ENCODE measurements around the gene SCPEP1. TPM values are rescaled to one million over a fixed set of nuclear protein-coding genes. Genes with fewer than 3 reads are reported as not detected.
A peak's percentile ranks its signal among the peaks of the same experiment; 100 is the strongest.

Gene SCPEP1
- total RNA-seq, 6 experiments from 2014 or later: 9.2 to 35.4 (median 24.8) TPM

- peaks cover 0 to 9% (median 4%) of the 10 kb centered on the region in 4 donors for H3K4me1 ChIP-seq
- DNase-seq: no peak
- H3K27me3 ChIP-seq: no peaks in the 10 kb centered on the region
- 100% methylated on average over 2 of the region's 2 CpGs for WGBS (ENCODE audit: insufficient coverage, low coverage, low lambda C conversion rate, missing lambda C conversion rate)
- no peaks in the 10 kb centered on the region for H3K36me3 ChIP-seq
- TF ChIP-seq POLR2A (IDR thresholded peaks at IDR 0.05): no peak
- no peak for TF ChIP-seq CTCF (IDR thresholded peaks at IDR 0.05)
- H3K27ac ChIP-seq: no peak overlapping the region
- no peak for ATAC-seq
- no peaks in the 10 kb centered on the region for H3K9me3 ChIP-seq
- intact Hi-C loops (cut with DNase I): no loop called here
- H3K4me3 ChIP-seq: no peak overlapping the region
Measured at GRCh38 chr17:56974055-56974454, 3.9 kb upstream of the SCPEP1 start.

DNA sequence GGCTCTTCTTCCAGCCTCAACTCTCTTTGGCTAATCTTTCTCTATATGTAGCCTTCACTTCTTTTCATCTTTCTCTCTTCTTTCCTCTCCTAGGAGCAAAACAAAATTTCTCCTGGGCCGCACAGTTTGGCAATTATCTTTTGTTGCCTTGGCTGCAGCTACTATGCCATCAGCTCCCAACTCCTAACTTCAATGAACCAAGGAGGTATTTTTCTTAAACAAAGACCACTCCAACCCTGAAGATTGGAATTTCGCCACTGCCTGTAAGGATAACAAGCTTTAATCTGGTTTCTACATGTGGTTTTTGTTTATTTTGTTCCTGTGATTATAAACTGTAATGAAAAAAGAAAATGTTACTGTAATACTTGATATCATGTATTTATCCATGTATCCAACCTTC, 2.3 kb upstream of the SCPEP1 start:
- Histone ChIP-seq H3K4me3 (no peak overlapping the region), H3K27me3 (no peaks in the 10 kb centered on the region), H3K9me3 (no peaks in the 10 kb centered on the region), H3K27ac (no peak overlapping the region), H3K36me3 (no peaks in the 10 kb centered on the region), H3K4me1 (peaks cover 0 to 9% (median 4%) of the 10 kb centered on the region in 4 donors)
- intact Hi-C loops (cut with DNase I): no loop called here
- WGBS (ENCODE audit: insufficient coverage, low coverage, low lambda C conversion rate, missing lambda C conversion rate): 84% methylated on average over 2 of the region's 2 CpGs
- no peak for TF ChIP-seq POLR2A (IDR thresholded peaks at IDR 0.05)
- no peak for TF ChIP-seq CTCF (IDR thresholded peaks at IDR 0.05)
- DNase-seq (no peak), ATAC-seq (no peak)

DNA sequence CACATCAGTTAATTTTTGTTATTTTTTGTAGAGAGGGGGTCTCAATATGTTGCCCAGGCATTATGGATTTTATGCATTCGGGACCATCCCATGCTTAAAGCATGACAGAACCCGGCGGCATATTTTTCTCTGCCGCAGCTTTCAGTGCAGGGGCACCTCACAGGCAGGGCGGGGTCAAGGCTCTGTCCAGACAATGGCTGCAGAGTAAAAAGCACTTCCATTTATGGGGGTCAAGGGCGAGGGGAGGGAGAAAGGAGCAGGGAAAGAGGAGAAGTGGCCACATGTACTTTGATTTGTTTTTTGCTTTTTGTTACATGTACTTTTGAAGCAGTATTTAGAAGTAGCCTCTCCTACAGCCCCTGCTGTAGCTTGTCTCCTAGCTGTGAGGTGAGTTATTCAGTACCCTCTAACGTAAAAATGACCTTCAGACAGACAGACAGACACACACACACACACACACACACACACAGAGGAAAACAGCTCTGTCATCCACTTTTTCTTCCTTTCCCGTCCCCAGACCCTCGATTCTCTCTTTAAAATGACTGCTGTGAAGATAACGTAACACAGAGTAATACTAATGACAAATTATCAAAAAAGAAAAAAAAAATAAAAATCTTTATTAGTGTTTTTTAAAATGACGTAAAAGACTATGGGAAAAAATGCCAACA, 856 bp upstream of the SCPEP1 start:
- H3K36me3 ChIP-seq: no peaks in the 10 kb centered on the region
- H3K27me3 ChIP-seq: no peaks in the 10 kb centered on the region
- H3K4me1 ChIP-seq: peaks cover 0 to 9% (median 4%) of the 10 kb centered on the region in 4 donors
- ATAC-seq (no peak), DNase-seq (no peak)
- TF ChIP-seq CTCF (IDR thresholded peaks at IDR 0.05) (no peak), POLR2A (IDR thresholded peaks at IDR 0.05) (no peak)
- no peak overlapping the region for H3K27ac ChIP-seq
- no peaks in the 10 kb centered on the region for H3K9me3 ChIP-seq
- H3K4me3 ChIP-seq: peak overlapping the region; percentile 41 to 63 (median 51)
- WGBS (ENCODE audit: insufficient coverage, low coverage, low lambda C conversion rate, missing lambda C conversion rate): 46% methylated on average over 11 of the region's 11 CpGs
- intact Hi-C loops (cut with DNase I): no loop called here

GRCh38 chr17:56978441-56979090, 635 bp downstream of the SCPEP1 start:
- WGBS (ENCODE audit: insufficient coverage, low coverage, low lambda C conversion rate, missing lambda C conversion rate): 21% methylated on average over 11 of the region's 11 CpGs
- Histone ChIP-seq H3K4me3 (peak overlapping the region; percentile 41 to 63 (median 51)), H3K4me1 (peaks cover 0 to 9% (median 4%) of the 10 kb centered on the region in 4 donors), H3K9me3 (no peaks in the 10 kb centered on the region), H3K27me3 (no peaks in the 10 kb centered on the region), H3K27ac (peak overlapping the region in 2 of 3 donors; percentile 4 to 38), H3K36me3 (no peaks in the 10 kb centered on the region)
- DNase-seq: no peak
- peak in 3 of 4 donors; percentile 31 to 49 (median 34) for ATAC-seq
- intact Hi-C loops (cut with DNase I): no loop called here
- TF ChIP-seq POLR2A (IDR thresholded peaks at IDR 0.05) (no peak), CTCF (IDR thresholded peaks at IDR 0.05) (no peak)

Measured in right lobe of liver (tissue), 6 donors.